ENCODE data around the gene CNTN1. TPM values are rescaled to one million over a fixed set of nuclear protein-coding genes. Genes with fewer than 3 reads are reported as not detected.

Gene CNTN1
- total and polyA plus RNA-seq, 2 of the 4 experiments (the other 2 are of a cell fraction), result 0.10 to 0.18 TPM

- Histone ChIP-seq H3K79me1 (ENCODE audit: low read depth in 1 of 2, low read length in 2 of 2) (no peaks in the 10 kb centered on the region), H3K27me3 (ENCODE audit: control insufficient read depth, insufficient read depth, low read length) (no peaks in the 10 kb centered on the region), H4K20me1 (ENCODE audit: insufficient read depth, low read length) (no peaks in the 10 kb centered on the region), H2BK120ac (ENCODE audit: low read depth, low read length) (no peak overlapping the region), H3K23ac (ENCODE audit: low read depth, low read length) (no peak overlapping the region), H2AFZ (replicated peaks; ENCODE audit: low read length, poor library complexity) (no peak overlapping the region), H3K56ac (ENCODE audit: extremely low read depth, insufficient read depth, low read length) (no peak overlapping the region), H4K8ac (ENCODE audit: low read depth in 2 of 2, low read length in 2 of 2) (no peak overlapping the region), H3K36me3 (ENCODE audit: control insufficient read depth, insufficient read depth, low read length) (no peaks in the 10 kb centered on the region), H3K9me1 (ENCODE audit: insufficient read depth, low read length) (no peaks in the 10 kb centered on the region), H3K4me1 (ENCODE audit: control insufficient read depth, insufficient read depth, low read length) (no peaks in the 10 kb centered on the region), H3K9me3 (ENCODE audit: control insufficient read depth, insufficient read depth, low read length) (0 out of 2 replicates have a peak, but pooled peaks cover 2% of the 10 kb centered on the region), H3K4me3 (ENCODE audit: insufficient read depth, low read depth, low read length) (no peak overlapping the region), H2AK5ac (ENCODE audit: low read depth, low read length) (no peak overlapping the region), H2BK15ac (ENCODE audit: low read depth, low read length) (no peak overlapping the region), H2BK5ac (ENCODE audit: low read depth, low read length, poor library complexity, severe bottlenecking) (no peak overlapping the region), H3K14ac (replicated peaks; ENCODE audit: low read depth, low read length) (no peak overlapping the region), H4K91ac (ENCODE audit: insufficient read depth, low read depth, low read length) (no peak overlapping the region), H2BK20ac (ENCODE audit: low read depth, low read length) (no peak overlapping the region), H2AK9ac (replicated peaks; ENCODE audit: low read depth, low read length, poor library complexity) (no peak overlapping the region), H3K18ac (ENCODE audit: low read depth, low read length) (no peak overlapping the region), H3K27ac (ENCODE audit: insufficient read depth, low read length) (no peak overlapping the region), H3K4me2 (ENCODE audit: low read depth, low read length) (no peak overlapping the region), H3K4ac (ENCODE audit: low read depth, low read length) (no peak overlapping the region), H3K9ac (ENCODE audit: low read depth, low read length) (no peak overlapping the region), H4K5ac (ENCODE audit: low read depth, low read length) (no peak overlapping the region)
- DNase-seq, result no peak
- CTCF ChIA-PET, result no interaction called here
- POLR2A ChIA-PET (ENCODE audit: unreplicated experiment), result no interaction called here
- no peak for ATAC-seq (ENCODE audit: low read depth)
- BruUV-seq (replicated peaks), result no TSS peak
- 54% methylated on average over 3 of the region's 5 CpGs; no CpG with 5 or more reads in 1 of the 2 experiments for WGBS, 2 experiments (ENCODE audit: extremely low coverage in 2 of 2, insufficient read length in 1 of 2)
- in situ Hi-C loops (cut with MboI; ENCODE audit: low sequenced_read_pairs) (no loop called here), intact Hi-C loops (cut with micrococcal nuclease) (no loop called here), dilution Hi-C loops (cut with HindIII; ENCODE audit: low sequenced_read_pairs, unreplicated experiment) (no loop called here)
- TF ChIP-seq BHLHE40 (IDR thresholded peaks at IDR 0.05; ENCODE audit: low read depth, low read length) (no peak), MAFK (IDR thresholded peaks at IDR 0.05; ENCODE audit: low read depth, low read length) (no peak), POLR2A (IDR thresholded peaks at IDR 0.05; ENCODE audit: low read depth, low read length) (no peak), USF2 (IDR thresholded peaks at IDR 0.05; ENCODE audit: low read depth, low read length) (no peak), FOS (IDR thresholded peaks at IDR 0.05; ENCODE audit: low read depth, low read length) (no peak), CEBPB (IDR thresholded peaks at IDR 0.05; ENCODE audit: low read depth, low read length) (no peak), NFE2L2 (IDR thresholded peaks at IDR 0.05; ENCODE audit: low read depth, low read length) (no peak), CTCF (conservative IDR thresholded peaks at IDR 0.05; ENCODE audit: low read depth, low read length) (no peak), MAZ (IDR thresholded peaks at IDR 0.05; ENCODE audit: borderline replicate concordance, low read depth, low read length) (no peak), RAD21 (IDR thresholded peaks at IDR 0.05; ENCODE audit: low read length) (no peak)
Observed at GRCh38 chr12:40834321-40834720, 142.1 kb downstream of the CNTN1 start.

All from IMR-90 (cell line).